ENCODE measurements around the gene ZNF438.

DNA sequence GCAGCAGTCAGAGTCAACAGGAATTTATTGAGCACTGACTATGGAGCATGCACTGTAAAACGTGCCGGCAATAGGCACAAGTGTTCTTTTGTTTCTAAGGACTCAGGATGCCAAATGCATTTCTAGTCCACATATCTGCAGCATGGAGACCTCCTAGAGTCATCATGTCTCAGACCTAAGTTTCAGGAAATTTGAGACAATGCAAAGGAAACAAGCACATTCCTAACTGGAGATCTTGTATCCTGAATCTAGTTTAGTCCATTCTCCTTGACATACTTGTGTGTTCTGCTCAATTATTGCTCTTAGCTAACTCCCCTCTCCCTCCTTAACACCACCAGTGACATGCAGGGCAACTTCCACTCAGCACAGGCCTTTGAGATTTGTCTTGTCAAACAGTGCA is 173.2 kb downstream of the ZNF438 start:
- TF ChIP-seq, protein P1, sequence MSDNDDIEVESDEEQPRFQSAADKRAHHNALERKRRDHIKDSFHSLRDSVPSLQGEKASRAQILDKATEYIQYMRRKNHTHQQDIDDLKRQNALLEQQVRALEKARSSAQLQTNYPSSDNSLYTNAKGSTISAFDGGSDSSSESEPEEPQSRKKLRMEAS (IDR thresholded peaks at IDR 0.05; ENCODE audit: low read depth, low read length) = no peak
- TF ChIP-seq, protein P2, sequence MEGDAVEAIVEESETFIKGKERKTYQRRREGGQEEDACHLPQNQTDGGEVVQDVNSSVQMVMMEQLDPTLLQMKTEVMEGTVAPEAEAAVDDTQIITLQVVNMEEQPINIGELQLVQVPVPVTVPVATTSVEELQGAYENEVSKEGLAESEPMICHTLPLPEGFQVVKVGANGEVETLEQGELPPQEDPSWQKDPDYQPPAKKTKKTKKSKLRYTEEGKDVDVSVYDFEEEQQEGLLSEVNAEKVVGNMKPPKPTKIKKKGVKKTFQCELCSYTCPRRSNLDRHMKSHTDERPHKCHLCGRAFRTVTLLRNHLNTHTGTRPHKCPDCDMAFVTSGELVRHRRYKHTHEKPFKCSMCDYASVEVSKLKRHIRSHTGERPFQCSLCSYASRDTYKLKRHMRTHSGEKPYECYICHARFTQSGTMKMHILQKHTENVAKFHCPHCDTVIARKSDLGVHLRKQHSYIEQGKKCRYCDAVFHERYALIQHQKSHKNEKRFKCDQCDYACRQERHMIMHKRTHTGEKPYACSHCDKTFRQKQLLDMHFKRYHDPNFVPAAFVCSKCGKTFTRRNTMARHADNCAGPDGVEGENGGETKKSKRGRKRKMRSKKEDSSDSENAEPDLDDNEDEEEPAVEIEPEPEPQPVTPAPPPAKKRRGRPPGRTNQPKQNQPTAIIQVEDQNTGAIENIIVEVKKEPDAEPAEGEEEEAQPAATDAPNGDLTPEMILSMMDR (IDR thresholded peaks at IDR 0.05; ENCODE audit: low read depth, low read length) = no peak
- no peak for TF ChIP-seq POLR2A (IDR thresholded peaks at IDR 0.05; ENCODE audit: extremely low read depth, insufficient read length)

Data from NB4 (cell line).